Omental fat pad (tissue), 4 donors: ENCODE measurements around the gene AIDA. TPM values are rescaled to one million over a fixed set of nuclear protein-coding genes. Genes with fewer than 3 reads are reported as not detected.
"Not testable (repeated sequence)": the region's sequence is repeated elsewhere in the genome, so short reads cannot be mapped to it uniquely, and the experiment has no call there.

Source experiments
- ATAC-seq: fragments of 150-250 bp; one replicate; pipeline ENCODE4 v1.9.1; 2016; ENCODE audit warnings: mild to moderate bottlenecking, moderate library complexity; ENCODE audit not compliant: low FRiP score
- DNase-seq: peaks from one replicate; pipeline ENCODE4 v3.0.0-alpha.2; 2019; ENCODE audit warnings: low spot score
- CTCF ChIP-seq, 3 donors: fragments of 450-650 bp; IDR thresholded peaks; one replicate each; pipeline ENCODE4 v1.5.1; 2016 to 2017; ENCODE audit warnings: antibody characterized with exemption in 3 of 3, mild to moderate bottlenecking in 3 of 3, moderate library complexity in 2 of 3
- total RNA-seq, 4 donors: library from RNA; depleted of rRNA; stranded (reverse); fragments of >200 nt; gene quantifications; one replicate each; pipeline ENCODE4 v1.1.0, GENCODE V29; 2016

AIDA gene
- total RNA-seq, 4 donors from 2014 or later = 66.7 to 117 (median 88.4) TPM

GRCh38 chr1:222696741-222697140 is 15.6 kb downstream of the AIDA start:
- TF ChIP-seq CTCF (IDR thresholded peaks at IDR 0.05) = no peak
- DNase-seq (no peak), ATAC-seq (no peak)

GRCh38 chr1:222694927-222695326 is 17.4 kb downstream of the AIDA start:
- TF ChIP-seq CTCF (IDR thresholded peaks at IDR 0.05) = no peak
- DNase-seq = no peak
- no peak for ATAC-seq

GRCh38 chr1:222691016-222691415 is 21.3 kb downstream of the AIDA start:
- DNase-seq (no peak), ATAC-seq (no peak)
- no peak for TF ChIP-seq CTCF (IDR thresholded peaks at IDR 0.05)

DNA sequence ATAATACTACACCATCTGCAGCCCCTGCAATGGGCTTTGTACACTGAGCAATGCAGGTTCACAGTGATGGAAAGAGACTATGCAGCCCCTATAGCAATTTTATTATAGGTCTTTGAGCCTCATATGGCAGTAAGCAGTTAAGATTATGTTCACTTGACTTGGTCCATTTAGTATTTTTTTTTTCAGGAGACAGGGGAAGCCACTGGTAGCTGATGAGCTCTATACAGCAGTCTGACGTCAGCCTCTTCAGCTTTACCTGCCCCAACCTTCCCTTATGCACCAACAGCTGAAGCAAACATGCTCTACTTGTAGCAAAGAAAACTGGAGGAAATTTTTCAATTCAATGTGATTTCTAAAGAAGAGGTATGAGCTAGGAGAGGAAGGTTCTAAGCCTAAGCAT is 32.2 kb downstream of the AIDA start:
- TF ChIP-seq CTCF (IDR thresholded peaks at IDR 0.05) = no peak
- no peak for DNase-seq
- no peak for ATAC-seq

- no peak for TF ChIP-seq CTCF (IDR thresholded peaks at IDR 0.05)
- no peak for ATAC-seq
- no peak for DNase-seq
These were observed 42.2 kb downstream of the AIDA start for GRCh38 chr1:222670110-222670509.

GRCh38 chr1:222669107-222669506 is 43.2 kb downstream of the AIDA start:
- ATAC-seq = not testable (repeated sequence)

GRCh38 chr1:222668184-222668583 is 44.1 kb downstream of the AIDA start:
- ATAC-seq, DNase-seq: not testable (repeated sequence)

More at GRCh38 chr1:222669107-222669506, 43.2 kb downstream of the AIDA start:
- DNase-seq = not testable (repeated sequence)

DNA sequence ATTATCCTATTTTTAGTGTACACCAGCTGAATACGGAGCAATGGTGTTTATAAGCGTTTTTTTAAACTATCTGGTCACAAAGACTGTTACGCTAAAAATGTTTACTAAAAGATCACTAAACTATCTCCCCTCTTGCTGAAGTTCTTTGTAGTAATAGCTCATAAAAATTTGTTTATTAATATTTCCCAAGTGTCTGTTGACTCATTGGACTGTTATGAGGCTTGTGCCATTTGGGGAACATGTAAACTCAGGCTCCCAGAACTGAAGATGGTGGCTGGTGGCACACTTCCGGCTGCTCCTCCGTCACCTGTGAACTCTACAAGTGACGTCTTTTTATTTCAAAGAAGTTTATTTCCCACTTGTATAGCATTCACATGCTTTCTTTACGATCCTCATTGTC is 46.3 kb downstream of the AIDA start:
- ATAC-seq = no peak
- DNase-seq = no peak
- no peak for TF ChIP-seq CTCF (IDR thresholded peaks at IDR 0.05)
